Type B pancreatic cell (in vitro differentiated cells): ENCODE data around the gene APLP1. TPM values are rescaled to one million over a fixed set of nuclear protein-coding genes. Genes with fewer than 3 reads are reported as not detected.
"Not testable (repeated sequence)": the region's sequence is repeated elsewhere in the genome, so short reads cannot be mapped to it uniquely, and the experiment has no call there.

Experiments used
- DNase-seq: peaks from one replicate; pipeline ENCODE4 v3.0.0; 2021; ENCODE audit warnings: mixed read lengths; ENCODE audit not compliant: unreplicated experiment; ENCODE audit errors: extremely low spot score
- H3K27ac Mint-ChIP-seq: 2 replicates; pipeline ENCODE4 v1.8.0; 2021; ENCODE audit warnings: mild to moderate bottlenecking, mixed read lengths
- H3K27me3 Mint-ChIP-seq: 2 replicates; pipeline ENCODE4 v1.8.0; 2021; ENCODE audit warnings: mixed read lengths
- H3K36me3 Mint-ChIP-seq: 2 replicates; pipeline ENCODE4 v1.8.0; 2021; ENCODE audit warnings: mixed read lengths
- H3K4me1 Mint-ChIP-seq: one replicate; pipeline ENCODE4 v1.8.0; 2021; ENCODE audit warnings: mixed read lengths; ENCODE audit not compliant: unreplicated experiment
- H3K4me3 Mint-ChIP-seq: 2 replicates; pipeline ENCODE4 v1.8.0; 2021; ENCODE audit warnings: mild to moderate bottlenecking, mixed read lengths
- H3K9me3 Mint-ChIP-seq: 2 replicates; pipeline ENCODE4 v1.8.0; 2021; ENCODE audit warnings: mixed read lengths
- total RNA-seq: library from RNA; stranded (reverse); gene quantifications from 2 replicates; pipeline ENCODE4 v1.2.1, GENCODE V29; 2021; ENCODE audit warnings: low replicate concordance
- TF ChIP-seq, protein P1 (sequence below): fragments of 200-600 bp; sonication (generic); conservative IDR thresholded peaks from 2 replicates; pipeline ENCODE4 v1.5.0; 2021; ENCODE audit warnings: antibody characterized with exemption, mild to moderate bottlenecking

The APLP1 gene
- total RNA-seq, 1 donor from 2014 or later: 120 TPM

DNA sequence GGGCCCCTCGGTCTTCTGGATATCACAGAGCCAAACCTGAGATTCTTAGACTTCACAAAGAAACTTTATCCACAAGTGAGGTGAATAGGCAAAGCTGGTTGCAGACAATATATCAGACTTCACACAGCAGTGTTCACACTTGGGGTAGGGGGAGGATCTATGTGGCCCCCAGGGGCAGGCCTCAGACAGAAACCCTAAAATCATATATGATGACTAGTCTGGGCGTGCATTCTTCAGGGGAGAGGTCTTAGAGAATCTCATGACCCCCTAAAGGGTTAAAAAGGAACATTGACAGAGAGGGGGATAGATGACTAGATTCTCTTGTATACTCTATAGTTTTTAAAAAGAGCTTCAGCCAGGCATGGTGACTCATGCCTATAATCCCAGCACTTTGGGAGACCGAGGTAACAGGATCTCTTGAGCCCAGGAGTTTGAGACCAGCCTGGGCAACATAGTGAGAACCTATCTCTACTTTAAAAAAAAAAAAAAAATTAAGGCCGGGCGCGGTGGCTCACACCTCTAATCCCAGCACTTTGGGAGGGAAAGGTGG lies 36.9 kb downstream of the APLP1 start:
- Mint-ChIP-seq H3K9me3 (no peaks in the 10 kb centered on the region), H3K27me3 (peaks cover 22% of the 10 kb centered on the region), H3K36me3 (no peaks in the 10 kb centered on the region), H3K27ac (no peak overlapping the region), H3K4me1 (peaks cover 17% of the 10 kb centered on the region), H3K4me3 (no peak overlapping the region)
- TF ChIP-seq, protein P1, sequence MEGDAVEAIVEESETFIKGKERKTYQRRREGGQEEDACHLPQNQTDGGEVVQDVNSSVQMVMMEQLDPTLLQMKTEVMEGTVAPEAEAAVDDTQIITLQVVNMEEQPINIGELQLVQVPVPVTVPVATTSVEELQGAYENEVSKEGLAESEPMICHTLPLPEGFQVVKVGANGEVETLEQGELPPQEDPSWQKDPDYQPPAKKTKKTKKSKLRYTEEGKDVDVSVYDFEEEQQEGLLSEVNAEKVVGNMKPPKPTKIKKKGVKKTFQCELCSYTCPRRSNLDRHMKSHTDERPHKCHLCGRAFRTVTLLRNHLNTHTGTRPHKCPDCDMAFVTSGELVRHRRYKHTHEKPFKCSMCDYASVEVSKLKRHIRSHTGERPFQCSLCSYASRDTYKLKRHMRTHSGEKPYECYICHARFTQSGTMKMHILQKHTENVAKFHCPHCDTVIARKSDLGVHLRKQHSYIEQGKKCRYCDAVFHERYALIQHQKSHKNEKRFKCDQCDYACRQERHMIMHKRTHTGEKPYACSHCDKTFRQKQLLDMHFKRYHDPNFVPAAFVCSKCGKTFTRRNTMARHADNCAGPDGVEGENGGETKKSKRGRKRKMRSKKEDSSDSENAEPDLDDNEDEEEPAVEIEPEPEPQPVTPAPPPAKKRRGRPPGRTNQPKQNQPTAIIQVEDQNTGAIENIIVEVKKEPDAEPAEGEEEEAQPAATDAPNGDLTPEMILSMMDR: no peak
- no peak for DNase-seq

DNA sequence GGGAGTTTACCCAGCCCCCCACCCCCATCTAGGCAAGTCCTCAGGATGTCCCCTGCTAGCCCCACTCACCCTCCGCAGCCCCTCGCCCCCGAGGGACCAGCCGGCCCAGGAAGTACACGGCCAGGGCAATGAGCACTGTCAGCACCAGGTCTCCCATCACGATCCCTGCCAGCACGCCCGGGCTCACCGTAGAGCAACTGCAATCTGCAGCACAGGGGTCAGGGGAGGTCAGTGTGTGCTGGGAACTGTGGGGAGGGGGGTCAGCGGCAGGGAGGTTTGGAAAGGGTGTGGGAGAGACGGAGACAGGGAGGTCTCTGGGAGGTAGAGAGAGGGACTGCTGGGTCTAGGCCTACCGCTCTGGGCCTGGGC lies 39.0 kb downstream of the APLP1 start:
- TF ChIP-seq, protein P1: no peak
- peaks cover 10% of the 10 kb centered on the region for H3K4me1 Mint-ChIP-seq

DNA sequence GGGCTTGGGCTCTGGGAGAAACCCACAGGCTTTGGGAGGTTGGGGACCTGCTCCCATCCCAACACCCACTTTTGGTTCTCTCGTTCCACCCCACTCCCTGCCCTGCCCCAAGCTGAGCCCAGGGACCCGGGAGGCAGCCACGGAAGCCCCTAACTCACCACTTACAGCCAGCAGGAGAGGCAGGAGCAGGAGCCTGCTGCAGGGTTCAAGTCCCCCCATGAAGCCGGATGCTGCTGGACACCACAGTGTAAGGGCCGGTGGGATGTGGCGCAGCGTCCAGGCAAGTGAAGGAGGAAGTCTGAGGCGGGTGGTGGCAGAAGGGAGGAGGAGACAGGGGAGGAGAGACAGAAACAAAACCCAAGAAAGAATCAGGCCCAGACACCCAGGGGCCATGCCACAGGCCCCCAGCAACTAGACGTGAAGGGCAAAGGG lies 39.7 kb downstream of the APLP1 start, which contains the start of gene TYROBP:
Gene TYROBP (minus strand): TSS at position 286 of the 432 bp plus-strand sequence. CDS start 67 bp downstream, at position 219.
- Mint-ChIP-seq H3K9me3 (no peaks in the 10 kb centered on the region), H3K4me3 (no peak within 1 kb of the TSS), H3K27me3 (peaks cover 12% of the 10 kb centered on the region), H3K36me3 (no peaks in the 10 kb centered on the region), H3K4me1 (peaks cover 10% of the 10 kb centered on the region), H3K27ac (no peak within 1 kb of the TSS)
- DNase-seq: no peak
- TF ChIP-seq, protein P1: no peak

More for the DNA sequence above, 39.0 kb downstream of the APLP1 start:
- H3K4me3 Mint-ChIP-seq: no peak overlapping the region
- no peaks in the 10 kb centered on the region for H3K36me3 Mint-ChIP-seq
- no peak for DNase-seq
- peaks cover 15% of the 10 kb centered on the region for H3K27me3 Mint-ChIP-seq
- H3K27ac Mint-ChIP-seq: no peak overlapping the region
- H3K9me3 Mint-ChIP-seq: no peaks in the 10 kb centered on the region

DNA sequence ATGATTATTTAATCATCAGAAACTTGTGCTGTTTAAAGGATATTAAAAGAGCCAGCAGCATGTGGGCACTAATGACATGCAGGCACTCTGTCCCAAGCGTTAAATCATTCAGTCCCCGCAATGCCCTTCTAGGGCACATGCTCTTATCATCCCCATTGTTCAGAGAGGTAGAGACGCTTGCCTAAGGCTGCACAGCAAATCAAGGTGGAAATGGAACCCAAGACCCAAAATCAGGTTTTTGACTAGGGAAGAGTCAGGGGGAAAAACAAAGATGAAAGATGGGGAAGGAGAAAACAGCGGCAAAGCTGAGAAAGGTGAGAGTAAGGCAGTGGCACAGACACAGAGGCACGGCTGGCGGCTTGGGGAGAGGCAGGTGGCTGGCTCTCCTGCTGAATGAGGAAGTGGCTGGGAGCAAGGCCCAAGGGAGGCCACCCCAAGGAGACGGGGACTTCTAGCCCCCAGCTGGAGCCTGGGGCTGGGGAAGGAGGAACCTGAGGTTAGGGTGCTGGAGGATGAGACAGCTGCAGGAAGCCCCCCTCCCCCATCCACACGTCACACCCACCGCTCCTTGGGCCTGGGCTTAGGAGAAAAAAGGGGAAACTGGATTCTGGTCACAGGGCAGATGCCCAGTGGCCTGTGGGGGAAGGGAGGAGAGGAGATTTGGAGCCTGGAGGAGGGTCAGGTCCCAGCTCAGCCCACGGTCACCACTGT lies 40.8 kb downstream of the APLP1 start:
- no peak for DNase-seq
- Mint-ChIP-seq H3K27me3 (peaks cover 5% of the 10 kb centered on the region), H3K4me1 (peaks cover 5% of the 10 kb centered on the region), H3K27ac (no peak overlapping the region), H3K4me3 (no peak overlapping the region), H3K9me3 (no peaks in the 10 kb centered on the region), H3K36me3 (no peaks in the 10 kb centered on the region)
- TF ChIP-seq, protein P1: no peak

DNA sequence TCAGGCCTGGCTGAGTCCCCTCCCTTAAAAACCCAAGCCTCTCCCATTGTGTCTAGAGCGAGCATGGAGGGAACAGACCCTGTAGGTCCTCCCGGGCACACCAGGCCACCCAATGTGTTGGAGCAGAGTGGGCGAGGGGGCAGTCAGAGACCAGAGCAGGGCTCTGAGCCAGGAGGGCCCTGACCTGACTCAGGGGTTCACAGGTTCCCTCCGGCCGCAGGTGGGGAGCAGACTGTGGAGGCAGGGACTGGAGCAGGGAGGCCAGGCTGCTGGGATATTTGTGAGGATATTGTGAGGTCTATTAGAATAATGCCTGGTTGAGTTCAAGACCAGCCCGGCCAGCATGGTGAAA lies 41.3 kb downstream of the APLP1 start:
- H3K9me3 Mint-ChIP-seq: no peaks in the 10 kb centered on the region
- H3K27ac Mint-ChIP-seq: no peak overlapping the region
- no peaks in the 10 kb centered on the region for H3K36me3 Mint-ChIP-seq
- peaks cover 5% of the 10 kb centered on the region for H3K4me1 Mint-ChIP-seq
- no peak overlapping the region for H3K4me3 Mint-ChIP-seq
- DNase-seq: no peak
- H3K27me3 Mint-ChIP-seq: no peaks in the 10 kb centered on the region
- TF ChIP-seq, protein P1: no peak

DNA sequence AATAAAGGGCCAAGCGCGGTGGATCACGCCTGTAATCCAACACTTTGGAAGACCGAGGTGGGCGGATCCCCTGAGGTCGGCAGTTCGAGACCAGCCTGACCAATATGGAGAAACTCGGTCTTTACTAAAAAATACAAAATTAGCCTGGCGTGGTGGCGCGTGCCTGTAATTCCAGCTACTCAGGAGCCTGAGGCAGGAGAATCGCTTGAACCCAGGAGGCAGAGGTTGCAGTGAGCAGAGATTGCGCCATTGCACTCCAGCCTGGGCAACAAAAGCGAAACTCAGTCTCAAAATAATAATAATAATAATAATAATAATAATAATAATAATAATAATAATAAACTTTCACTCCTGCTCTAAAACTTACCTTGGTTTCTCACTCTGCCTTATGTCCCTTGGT lies 42.0 kb downstream of the APLP1 start:
- H3K36me3 Mint-ChIP-seq, H3K4me1 Mint-ChIP-seq, H3K27me3 Mint-ChIP-seq, DNase-seq, H3K4me3 Mint-ChIP-seq, H3K27ac Mint-ChIP-seq, H3K9me3 Mint-ChIP-seq: not testable (repeated sequence)
